NCI-H1048 (cell line): Measurements from ENCODE around the gene EXOSC3.
"Not testable (repeated sequence)": the region's sequence is repeated elsewhere in the genome, so short reads cannot be mapped to it uniquely, and the experiment has no call there.

ENCODE experiments used
- DNase-seq: peaks from one replicate; lab custom pipeline; 2025; lab: John Stamatoyannopoulos, UW

EXOSC3 gene

DNA sequence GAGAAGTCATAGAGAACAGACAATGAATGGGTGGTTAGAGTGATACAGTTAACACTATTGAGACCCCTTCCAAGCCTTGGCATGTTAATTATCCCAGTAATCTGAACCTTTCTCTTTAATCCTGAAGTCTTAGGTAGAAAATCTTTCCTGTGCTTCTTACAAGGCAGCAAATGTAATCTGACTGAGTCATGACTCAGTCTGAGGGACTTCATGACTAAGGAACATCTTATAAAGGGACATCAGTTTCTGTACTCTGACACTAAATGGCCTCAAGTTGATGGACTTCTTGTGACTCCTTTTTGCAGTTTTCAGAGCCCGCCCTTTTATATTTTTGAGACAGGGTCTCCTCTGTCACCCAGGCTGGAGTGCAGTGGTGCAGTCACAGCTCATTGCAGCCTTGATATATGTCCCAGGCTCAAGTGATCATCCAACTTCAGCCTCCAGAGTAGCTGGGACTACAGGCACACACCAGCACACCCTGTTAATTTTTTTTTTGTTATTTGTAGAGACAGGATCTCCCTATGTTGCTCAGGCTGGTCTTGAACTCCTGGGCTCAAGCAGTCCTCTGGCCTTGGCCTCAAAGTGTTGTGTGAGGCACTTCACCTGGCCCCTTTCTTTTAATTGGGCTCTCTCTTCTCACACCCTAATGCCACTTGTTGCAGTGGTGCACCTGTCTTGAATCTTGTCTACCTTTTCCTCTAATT is 9.5 kb downstream of the EXOSC3 start:
- DNase-seq = no peak

DNA sequence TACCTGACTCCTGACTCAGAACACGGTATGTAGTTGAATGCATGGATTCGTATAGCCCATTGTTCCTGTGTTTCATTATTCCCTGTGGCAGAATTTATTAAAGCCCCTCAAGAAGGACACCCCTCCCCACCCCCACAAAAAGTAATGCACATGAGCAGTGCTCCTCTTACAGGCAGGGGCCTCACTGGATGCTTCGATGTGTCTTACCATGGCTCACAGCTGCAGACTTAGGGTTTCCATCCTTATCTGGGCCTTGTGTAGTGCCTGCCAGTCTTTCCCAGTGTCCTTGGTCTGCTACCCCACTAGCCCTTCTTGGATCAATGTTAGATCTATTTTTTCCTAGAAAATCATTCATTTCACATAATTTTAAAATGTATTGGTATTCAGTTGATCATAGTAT is 14.9 kb downstream of the EXOSC3 start:
- no peak for DNase-seq

DNA sequence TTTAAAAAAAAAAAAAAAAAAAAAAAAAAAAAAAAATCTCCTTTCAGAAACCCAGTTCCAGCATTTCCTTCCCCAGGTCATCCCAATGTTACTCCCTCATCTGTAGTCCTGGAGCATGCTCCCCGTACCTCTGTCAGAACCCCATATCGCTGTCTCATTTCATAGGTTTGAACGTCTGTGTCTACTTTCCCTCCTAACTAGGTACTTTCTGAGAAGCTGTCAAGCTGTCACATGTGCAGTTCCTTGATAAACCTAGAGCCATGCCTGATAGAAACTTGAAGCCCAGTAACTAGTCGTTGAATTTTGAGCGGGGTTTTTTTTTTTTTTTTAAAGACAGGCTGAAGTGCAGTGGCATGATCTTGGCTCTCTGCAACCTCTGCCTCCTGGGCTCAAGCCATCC is 15.6 kb downstream of the EXOSC3 start:
- no peak for DNase-seq

DNA sequence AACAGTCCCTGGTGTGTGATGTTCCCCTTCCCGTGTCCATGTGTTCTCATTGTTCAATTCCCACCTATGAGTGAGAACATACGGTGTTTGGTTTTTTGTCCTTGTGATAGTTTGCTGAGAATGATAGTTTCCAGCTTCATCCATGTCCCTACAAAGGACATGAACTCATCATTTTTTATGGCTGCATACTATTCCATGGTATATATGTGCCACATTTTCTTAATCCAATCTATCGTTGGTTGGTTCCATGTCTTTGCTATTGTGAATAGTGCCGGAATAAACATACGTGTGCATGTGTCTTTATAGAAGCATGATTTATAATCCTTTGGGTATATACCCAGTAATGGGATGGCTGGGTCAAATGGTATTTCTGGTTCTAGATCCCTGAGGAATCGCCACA is 19.6 kb downstream of the EXOSC3 start:
- DNase-seq = not testable (repeated sequence)

DNA sequence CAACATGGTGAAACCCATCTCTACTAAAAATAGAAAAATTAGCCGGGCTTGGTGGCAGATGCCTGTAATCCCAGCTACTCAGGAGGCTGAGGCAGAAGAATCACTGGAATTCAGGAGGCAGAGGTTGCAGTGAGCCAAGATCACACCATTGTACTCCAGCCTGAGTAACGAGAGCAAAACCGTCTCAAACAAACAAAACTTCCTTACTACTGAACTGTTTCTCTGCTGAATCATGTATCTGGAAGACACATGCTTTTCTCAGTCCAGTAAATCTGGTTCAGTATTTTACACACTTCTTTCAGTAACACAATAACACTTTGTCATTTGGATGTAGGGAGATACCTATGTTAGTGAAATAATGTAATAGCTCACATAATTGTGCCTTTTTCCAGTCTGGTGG is 23.4 kb downstream of the EXOSC3 start:
- no peak for DNase-seq

DNA sequence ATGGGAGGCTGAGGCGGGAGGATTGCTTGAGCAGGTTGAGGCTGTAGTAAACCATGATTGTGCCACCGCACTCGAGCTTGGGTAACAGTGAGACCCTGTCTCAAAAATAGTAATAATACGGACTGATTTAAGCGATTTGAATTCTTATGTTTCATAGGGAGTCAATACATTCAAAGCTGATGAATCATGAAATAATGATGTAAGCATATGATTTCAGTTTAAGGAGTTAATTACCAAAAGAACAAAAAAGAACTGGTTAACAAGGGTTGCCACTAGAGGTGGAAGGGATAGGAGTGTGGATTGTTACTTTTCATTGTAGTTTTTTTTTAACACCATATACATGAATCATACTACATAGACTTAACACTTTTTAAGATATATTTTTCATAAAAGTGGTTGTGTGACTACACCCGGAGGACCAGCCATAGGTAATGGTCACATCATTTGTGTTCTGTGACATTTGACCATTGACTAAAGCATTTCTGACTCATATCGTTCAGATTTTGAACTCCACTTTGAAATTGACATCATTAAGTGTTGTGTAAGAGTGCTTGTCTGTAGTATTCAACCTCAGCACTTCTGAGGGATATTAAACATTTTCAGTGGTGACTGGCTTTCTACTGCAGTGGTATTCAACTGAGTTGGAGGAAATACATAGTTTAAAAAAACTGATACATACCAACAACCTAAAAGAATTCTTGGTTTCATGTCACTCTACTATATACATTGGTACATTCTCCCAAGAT is 24.3 kb downstream of the EXOSC3 start:
- DNase-seq = no peak

DNA sequence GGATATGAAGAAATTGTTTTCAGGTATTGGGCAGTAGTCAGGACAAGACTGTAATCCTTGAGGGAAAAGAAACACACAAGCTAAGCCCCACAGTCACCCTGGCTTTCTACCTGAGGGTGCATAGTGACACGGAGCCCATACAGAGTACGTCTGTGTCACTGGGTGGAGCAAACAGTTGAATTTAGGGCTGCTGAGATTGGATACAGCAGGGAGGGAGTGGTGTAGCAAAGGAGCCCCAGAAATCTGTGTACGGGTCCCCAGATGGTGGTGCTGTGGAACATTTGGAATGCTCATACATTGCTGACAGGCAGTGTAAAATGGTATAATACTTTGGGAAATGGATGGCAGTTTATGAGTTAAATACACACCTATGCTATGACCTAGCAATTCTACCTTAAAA is 26.1 kb downstream of the EXOSC3 start:
- no peak for DNase-seq

DNA sequence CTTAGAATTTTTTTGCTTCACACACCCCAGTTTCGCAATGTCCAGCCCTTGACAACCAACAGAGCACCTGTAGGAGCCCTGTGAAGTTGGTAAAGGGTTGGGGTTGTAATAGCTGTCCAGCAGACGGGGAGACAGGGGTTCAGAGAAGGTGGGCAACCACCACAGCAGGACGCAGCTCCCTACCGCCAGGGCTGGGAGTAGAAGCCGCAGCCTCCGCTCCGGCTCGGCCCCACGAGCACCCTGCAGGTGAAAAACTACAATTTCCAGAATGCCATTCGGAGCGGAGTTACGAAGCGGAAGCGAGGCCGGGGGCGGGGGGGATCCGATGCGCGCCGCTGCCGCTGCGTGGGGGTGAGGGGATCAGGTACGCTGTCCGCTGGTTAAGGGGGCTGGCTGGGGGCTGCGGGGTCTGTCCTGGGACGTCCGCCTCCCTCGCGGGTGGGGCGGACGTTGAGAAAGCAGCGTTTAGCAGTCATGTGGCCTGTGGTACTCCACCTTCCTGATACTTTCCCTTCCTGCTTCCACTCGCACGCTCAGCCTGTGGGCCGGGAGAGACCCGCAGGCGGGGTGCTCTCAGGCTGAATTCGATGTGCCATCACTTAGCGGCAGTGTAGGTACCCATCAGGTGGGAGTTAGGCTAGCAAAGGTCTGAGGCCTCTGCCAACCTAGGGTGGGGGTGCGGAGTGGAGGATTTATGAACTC is 31.2 kb downstream of the EXOSC3 start, which contains the start of gene TRMT10B:
Gene TRMT10B (plus strand): TSS at position 317 of the 702 bp plus-strand sequence. CDS start 8,127 bp downstream, outside the sequence.
- peak; percentile 36 for DNase-seq

DNA sequence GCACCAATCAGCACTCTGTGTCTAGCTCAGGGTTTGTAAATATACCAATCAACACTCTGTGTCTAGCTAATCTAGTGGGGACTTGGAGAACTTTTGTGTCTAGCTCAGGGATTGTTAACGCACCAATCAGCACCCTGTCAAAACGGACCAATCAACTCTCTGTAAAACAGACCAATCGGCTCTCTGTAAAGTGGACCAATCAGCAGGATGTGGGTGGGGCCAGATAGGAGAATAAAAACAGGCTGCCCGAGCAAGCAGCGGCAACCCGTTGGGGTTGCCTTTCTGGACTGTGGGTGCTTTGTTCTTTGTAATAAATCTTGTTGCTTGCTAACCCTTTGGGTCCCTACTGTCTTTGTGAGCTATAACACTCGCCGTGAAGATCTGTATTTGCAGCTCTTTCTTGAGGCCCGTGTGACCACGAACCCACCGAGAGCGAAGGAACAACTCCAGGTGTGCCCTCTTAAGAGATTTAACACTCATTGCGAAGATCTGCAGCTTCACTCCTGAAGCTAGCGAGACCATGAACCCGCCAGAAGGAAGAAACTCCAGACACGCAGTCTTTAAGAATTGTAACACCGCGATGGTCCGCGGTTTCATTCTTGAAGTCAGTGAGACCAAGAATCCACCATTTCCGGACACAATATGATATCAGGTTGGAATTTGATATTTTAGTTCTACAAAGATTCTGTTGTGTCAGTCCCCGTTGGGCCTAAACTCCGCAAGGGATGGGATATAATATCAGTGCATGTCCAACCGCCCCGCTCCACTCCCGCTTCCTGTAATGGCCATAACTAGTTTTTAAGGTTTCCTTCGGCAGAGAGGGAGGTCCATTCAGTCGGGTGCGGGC is 32.0 kb downstream of the EXOSC3 start:
- DNase-seq = no peak

DNA sequence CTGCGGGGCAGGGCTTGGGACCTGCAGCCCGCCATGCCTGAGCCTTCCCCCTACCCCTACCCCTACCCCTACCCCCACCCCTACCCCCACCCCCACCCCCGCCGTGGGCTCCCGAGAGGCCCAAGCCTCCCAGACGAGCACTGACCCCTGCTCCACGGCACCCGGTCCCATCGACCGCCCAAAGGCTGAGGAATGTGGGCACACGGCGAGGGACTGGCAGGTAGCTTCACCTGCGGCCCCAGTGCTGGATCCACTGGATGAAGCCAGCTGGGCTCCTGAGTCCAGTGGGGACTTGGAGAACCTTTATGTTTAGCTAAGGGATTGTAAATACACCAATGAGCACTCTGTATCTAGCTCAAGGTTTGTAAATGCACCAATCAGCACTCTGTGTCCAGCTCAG is 32.8 kb downstream of the EXOSC3 start:
- DNase-seq = not testable (repeated sequence)

DNA sequence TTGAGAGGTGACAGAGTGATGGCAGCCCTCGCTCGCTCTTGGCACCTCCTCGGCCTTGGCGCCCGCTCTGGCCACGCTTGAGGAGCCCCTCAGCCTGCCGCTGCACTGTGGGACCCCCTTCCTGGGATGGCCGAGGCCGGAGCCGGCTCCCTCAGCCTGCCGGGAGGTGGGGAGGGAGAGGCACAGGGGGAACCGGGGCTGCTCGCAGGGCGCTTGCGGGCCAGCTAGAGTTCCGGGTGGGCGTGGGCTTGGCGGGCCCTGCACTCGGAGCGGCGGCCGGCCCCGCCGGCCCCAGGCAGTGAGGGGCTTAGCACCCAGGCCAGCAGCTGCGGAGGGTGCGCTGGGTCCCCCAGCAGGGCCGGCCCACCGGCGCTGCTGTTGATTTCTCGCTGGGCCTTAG is 33.2 kb downstream of the EXOSC3 start:
- not testable (repeated sequence) for DNase-seq

DNA sequence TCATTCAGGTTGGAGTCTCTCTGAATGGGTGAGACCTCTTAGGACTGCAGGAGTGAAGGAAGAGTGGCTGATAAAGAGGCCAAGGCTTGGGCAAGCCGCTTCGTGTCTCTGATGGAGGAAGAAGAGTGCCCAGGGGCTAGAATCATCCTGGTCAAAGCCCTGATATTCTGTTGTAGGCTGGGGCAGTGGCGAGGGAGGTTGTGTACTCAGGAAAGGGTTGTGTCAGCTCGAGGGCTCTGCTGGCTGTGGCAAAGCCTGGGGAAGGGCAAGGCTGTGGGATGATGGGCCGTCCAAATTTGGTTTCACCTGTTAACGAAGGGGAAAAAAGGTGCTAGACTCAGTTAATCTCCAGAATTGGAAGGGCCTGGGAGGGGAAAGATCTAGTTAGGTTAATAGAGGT is 33.7 kb downstream of the EXOSC3 start:
- no peak for DNase-seq

DNA sequence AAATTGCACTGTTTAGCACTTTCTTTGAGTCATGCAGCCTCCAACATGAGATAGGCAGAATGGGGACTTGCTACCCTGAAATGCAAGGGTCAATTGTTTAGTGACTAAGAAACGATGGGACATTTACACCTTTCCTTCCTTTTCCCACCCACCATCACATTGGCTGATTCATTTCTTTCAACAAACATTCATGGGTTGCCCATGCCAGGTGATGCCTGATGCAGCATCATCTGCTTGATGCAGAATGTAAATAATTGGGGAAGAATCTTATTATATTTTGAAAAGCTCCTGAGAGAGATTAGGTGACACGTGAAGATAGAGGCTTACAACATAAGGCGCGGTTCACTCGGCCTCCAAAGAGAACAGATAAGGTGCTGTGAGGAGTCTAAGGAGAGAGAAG is 35.7 kb downstream of the EXOSC3 start:
- no peak for DNase-seq

DNA sequence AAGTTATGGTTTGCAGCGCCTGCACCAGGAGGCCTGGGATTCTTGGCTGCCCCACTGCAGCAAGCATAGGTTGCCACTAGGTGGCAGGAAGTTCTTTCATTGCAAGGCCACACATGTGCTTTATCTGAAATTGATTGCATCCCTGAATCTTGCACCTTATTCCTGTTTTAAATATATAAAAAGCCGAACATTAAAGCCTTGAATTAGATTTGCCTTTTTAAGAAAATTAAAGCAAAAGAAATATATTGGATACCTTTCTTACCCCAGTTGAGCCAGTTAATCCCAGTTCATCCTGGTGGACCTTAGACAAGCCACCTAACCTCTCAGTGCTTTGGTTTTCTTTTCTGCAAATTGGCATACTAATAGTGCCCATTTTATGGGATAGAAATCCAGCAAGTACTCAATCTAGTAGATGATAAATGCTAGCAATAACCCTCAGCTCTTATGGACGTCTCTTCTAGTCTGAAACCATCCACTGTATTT is 37.6 kb downstream of the EXOSC3 start:
- no peak for DNase-seq

DNA sequence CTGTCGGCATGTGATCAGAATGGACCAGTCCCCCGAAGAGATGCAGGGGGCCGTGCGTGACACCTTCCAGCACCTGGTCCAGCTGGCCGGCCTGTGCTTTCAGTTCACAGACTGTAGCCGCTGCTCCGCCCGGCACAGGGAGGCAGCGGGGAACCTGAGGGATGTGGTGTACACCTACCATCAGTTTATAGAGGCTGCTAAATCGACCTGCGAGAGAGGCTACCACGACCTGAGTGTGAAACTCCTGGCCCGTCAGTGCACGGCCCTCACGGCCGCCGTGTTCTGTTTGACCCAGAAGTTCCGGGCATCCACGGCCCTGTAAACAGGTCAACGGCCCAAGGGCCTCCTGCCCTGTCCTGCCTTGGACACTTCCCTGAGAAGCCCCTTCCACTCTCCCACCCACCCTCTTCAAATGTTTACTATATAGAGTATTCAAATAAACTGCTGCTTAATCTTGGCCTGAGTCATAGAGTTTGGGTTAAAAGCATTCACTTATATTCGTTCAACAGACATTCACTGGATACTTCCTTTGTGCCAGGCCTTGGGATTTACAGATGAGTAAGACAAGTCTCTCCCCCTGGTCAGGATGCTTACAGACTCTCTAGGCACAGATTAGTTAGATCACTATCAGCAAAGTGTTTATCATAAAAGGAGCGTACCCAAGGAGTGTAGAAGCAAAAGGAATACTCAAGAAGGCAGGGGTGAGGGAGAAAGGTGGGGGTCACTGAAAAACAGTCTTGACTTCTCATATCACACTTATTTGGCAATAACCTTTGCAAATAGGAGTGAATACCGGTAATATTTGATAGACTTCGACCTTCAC is 38.2 kb downstream of the EXOSC3 start:
- no peak for DNase-seq

DNA sequence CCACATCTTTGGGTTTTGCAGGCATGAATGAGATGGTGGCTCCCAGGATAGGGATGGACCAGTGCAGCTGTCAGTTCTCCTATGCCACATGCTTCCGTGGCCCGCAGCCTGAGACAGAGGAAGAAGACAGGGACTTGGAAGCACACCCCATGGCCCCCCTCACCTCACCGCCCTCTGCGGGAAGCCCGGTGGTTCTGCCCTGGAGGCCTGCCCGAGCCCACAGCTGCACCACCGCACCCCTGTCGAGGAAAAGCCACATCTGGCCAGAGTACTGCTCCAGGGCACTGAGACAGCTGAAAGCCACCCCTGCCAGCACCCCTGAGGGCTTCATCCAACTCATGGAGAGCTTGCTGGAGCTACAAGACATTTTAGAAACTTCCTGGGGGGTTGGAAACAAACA is 38.9 kb downstream of the EXOSC3 start:
- DNase-seq = no peak

DNA sequence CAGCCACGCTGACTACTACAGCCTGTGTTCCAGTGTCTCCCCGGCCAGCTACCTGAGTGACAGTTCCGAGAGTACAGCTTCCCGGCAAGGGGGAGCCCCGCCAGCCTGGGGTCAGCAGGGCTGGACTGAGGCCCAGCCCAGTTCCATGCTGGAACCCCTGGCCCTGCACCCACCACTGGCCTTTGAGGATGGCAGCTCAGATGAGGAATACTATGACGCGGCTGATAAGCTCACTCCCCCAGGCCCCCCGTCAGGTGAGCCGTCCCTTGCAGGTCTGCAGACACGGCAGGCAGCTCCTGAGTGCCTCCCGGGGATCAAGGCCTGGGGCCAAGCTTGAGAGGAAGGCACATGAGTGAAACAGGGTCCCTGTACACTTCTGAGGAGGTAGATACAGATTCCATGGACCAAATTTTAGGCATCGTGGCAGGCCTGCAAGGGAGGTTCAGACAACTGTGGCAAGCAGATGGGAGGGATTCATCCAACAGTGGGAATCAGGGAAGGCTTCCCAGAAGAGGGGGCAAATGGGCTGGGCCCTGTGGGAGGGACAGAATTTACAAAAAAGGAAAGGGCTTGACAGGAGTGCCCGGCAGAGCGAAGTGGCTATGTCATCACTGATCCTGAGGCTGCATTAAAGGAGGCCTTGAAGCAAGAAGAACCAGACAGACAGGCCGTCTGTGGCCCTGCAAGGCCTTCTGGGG is 44.1 kb downstream of the EXOSC3 start:
- no peak for DNase-seq

DNA sequence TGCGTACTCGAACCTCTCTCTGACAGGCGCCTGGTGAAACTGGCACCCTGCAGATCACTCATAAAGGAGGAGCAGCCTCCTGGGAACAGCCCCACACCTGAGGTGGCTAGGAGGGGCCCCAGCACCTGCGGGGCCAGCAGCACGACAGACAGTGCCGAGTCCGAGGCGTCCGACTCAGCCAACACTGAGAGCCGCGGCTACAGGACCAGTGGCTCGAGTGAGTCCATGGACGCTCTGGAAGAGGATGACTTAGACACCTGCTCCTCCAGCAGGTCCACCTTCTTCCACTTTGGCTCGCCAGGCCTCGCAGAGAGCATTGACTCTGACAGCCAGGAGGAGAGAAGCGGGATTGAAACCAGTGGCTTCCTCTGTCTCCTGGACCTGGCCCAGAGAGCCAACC is 44.7 kb downstream of the EXOSC3 start:
- no peak for DNase-seq

DNA sequence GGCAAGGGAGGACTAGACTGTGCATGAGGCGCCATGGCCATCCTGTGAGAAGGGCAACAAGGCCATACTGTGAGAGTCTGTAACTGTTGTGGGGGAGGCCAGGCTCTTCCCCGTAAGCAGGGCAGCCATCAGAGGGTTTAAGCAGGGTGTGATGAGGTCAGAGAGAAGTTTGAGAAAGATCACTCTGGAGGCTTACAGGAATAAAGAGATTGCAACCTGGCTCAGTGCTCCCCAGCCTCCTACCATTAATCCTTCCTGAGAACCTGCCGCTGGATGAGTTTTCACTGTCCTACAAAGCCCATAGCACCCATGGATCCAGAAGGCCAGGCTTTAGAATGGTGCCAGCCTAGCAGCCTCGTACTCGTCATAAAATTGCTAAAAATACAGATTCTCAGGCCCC is 45.6 kb downstream of the EXOSC3 start:
- DNase-seq = no peak

DNA sequence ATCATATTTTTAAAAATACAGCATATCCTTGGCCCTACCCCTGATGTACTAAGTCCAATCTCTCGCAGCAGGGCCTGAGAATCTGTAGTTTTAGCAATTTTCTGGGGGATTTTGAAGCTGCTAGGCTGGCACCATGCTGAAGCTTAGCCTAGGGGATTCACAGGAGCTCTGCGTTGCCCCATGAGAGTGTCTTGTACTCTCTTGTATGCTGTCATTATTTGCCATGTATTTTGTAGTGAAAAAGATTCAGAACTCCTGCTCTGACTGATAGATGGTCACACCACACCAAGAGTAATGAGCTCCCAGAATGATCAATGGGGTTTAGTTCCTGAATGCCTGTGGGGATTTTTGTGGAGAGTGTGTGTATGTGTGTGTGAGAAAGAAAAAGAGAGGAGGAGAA is 51.9 kb downstream of the EXOSC3 start:
- no peak for DNase-seq
